Caco-2 (cell line): ENCODE results near the gene LRFN4. TPM values are rescaled to one million over a fixed set of nuclear protein-coding genes. Genes with fewer than 3 reads are reported as not detected.

Source experiments
- BruUV-seq: library from RNA; stranded (reverse); fragments of 400-500 nt; replicated peaks from 2 replicates; lab custom pipeline; 2021; lab: Mats Ljungman, UMichigan
- CTCF ChIA-PET: fragments of 300-600 bp; sonication (Branson Sonifier 250); formaldehyde crosslinking; loops from one replicate; lab custom pipeline; 2022; ENCODE audit warnings: antibody characterized with exemption; lab: Charles Lee
- POLR2A ChIA-PET: fragments of 300-600 bp; sonication (Branson Sonifier 250); formaldehyde crosslinking; loops from one replicate; lab custom pipeline; 2022; ENCODE audit warnings: antibody characterized with exemption; lab: Charles Lee
- DNase-seq, 2 experiments: peaks; one replicate each; pipeline versions ENCODE4 v3.0.0 to v3.0.0-alpha.2; 2020 to 2022
- H3K27me3 ChIP-seq: replicated peaks from 2 replicates; pipeline ENCODE4 v1.6.0; 2011; ENCODE audit warnings: low read length; ENCODE audit not compliant: control insufficient read depth, insufficient read depth
- H3K36me3 ChIP-seq: 2 replicates; pipeline ENCODE4 v1.5.1; 2011; ENCODE audit warnings: low read length; ENCODE audit not compliant: control insufficient read depth, insufficient read depth
- H3K4me1 ChIP-seq: fragments of 250-450 bp; sonication (Bioruptor Pico); 2 replicates; pipeline ENCODE4 v1.5.1; 2020; ENCODE audit warnings: mild to moderate bottlenecking
- H3K4me3 ChIP-seq: 2 replicates; pipeline ENCODE4 v1.5.1; 2011; ENCODE audit warnings: low read depth, mild to moderate bottlenecking, control low read depth, low read length
- H3K9me3 ChIP-seq: fragments of 250-450 bp; sonication (Bioruptor Pico); 2 replicates; pipeline ENCODE4 v1.5.1; 2020; ENCODE audit warnings: mild to moderate bottlenecking, moderate library complexity
- H3K27ac Mint-ChIP-seq: one replicate; pipeline ENCODE4 v1.8.0; 2022; ENCODE audit warnings: mixed read lengths; ENCODE audit not compliant: unreplicated experiment
- H3K27me3 Mint-ChIP-seq: one replicate; pipeline ENCODE4 v1.8.0; 2022; ENCODE audit warnings: mixed read lengths; ENCODE audit not compliant: insufficient read depth, unreplicated experiment
- H3K36me3 Mint-ChIP-seq: one replicate; pipeline ENCODE4 v1.8.0; 2022; ENCODE audit warnings: mild to moderate bottlenecking, mixed read lengths; ENCODE audit not compliant: insufficient read depth, unreplicated experiment
- H3K4me1 Mint-ChIP-seq: one replicate; pipeline ENCODE4 v1.8.0; 2022; ENCODE audit warnings: low read depth, mixed read lengths; ENCODE audit not compliant: unreplicated experiment
- H3K4me3 Mint-ChIP-seq: one replicate; pipeline ENCODE4 v1.8.0; 2022; ENCODE audit warnings: mild to moderate bottlenecking, moderate library complexity, mixed read lengths; ENCODE audit not compliant: unreplicated experiment
- H3K9me3 Mint-ChIP-seq: one replicate; pipeline ENCODE4 v1.8.0; 2022; ENCODE audit warnings: mixed read lengths; ENCODE audit not compliant: unreplicated experiment
- intact Hi-C: fragments of 100-400 bp; cut with micrococcal nuclease; formaldehyde crosslinking; loops from one replicate; pipeline ENCODE4 v1.10.0; 2022; ENCODE audit not compliant: unreplicated experiment
- total RNA-seq: library from RNA; stranded (reverse); gene quantifications from 2 replicates; pipeline ENCODE4 v1.2.3, GENCODE V29; 2022
- TF ChIP-seq, protein P1 (sequence below), 2 experiments: fragments of 200-600 bp in 1 of 2; IDR thresholded peaks; 1 replicate in 1 of 2; 2 replicates in 1 of 2; pipeline versions ENCODE4 v1.5.1 to v1.8.0; 2011 to 2022; ENCODE audit warnings: antibody characterized with exemption in 1 of 2, control low read depth in 1 of 2, inconsistent platforms in 1 of 2, low read depth in 1 of 2, low read length in 1 of 2, mild to moderate bottlenecking in 1 of 2, moderate library complexity in 1 of 2; ENCODE audit not compliant: insufficient read depth in 1 of 2, severe bottlenecking in 1 of 2, unreplicated experiment in 1 of 2

Gene LRFN4
- total RNA-seq, 1 experiment from 2014 or later, result 14.1 TPM

DNA sequence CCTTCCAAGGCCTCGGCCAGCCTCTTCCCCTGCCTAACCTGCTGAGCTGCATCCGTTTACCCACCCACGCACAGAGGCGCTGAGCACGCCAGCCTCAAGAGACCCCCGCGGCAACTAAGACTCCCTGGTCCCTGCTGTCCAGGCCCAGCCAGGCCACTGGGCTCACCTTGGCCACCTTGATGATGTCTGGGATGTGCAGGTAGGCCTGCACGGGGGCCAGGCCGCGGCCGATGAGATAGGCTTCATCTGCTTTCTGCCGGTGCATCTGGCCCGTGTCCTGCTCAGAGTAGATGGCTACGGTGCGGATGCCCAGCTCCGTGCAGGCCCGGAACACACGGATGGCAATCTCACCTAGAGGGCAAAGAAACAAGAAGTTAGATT lies 14.6 kb downstream of the LRFN4 start:
- peaks cover 8% of the 10 kb centered on the region for H3K4me1 ChIP-seq
- no peaks in the 10 kb centered on the region for H3K27me3 ChIP-seq
- TF ChIP-seq, protein P1, sequence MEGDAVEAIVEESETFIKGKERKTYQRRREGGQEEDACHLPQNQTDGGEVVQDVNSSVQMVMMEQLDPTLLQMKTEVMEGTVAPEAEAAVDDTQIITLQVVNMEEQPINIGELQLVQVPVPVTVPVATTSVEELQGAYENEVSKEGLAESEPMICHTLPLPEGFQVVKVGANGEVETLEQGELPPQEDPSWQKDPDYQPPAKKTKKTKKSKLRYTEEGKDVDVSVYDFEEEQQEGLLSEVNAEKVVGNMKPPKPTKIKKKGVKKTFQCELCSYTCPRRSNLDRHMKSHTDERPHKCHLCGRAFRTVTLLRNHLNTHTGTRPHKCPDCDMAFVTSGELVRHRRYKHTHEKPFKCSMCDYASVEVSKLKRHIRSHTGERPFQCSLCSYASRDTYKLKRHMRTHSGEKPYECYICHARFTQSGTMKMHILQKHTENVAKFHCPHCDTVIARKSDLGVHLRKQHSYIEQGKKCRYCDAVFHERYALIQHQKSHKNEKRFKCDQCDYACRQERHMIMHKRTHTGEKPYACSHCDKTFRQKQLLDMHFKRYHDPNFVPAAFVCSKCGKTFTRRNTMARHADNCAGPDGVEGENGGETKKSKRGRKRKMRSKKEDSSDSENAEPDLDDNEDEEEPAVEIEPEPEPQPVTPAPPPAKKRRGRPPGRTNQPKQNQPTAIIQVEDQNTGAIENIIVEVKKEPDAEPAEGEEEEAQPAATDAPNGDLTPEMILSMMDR (IDR thresholded peaks at IDR 0.05; ENCODE audit: insufficient read depth in 1 of 2, low read depth in 1 of 2, low read length in 1 of 2, severe bottlenecking in 1 of 2, unreplicated experiment in 1 of 2), result no peak
- DNase-seq, result no peak
- POLR2A ChIA-PET, result no interaction called here
- Mint-ChIP-seq H3K9me3 (no peaks in the 10 kb centered on the region), H3K4me1 (peaks cover 7% of the 10 kb centered on the region), H3K27me3 (no peaks in the 10 kb centered on the region), H3K4me3 (no peak overlapping the region), H3K36me3 (no peaks in the 10 kb centered on the region), H3K27ac (no peak overlapping the region)
- intact Hi-C loops, result no loop called here
- no TSS peak for BruUV-seq
- CTCF ChIA-PET, result no interaction called here
- no peaks in the 10 kb centered on the region; the same call in 1 of the 2 replicates for H3K36me3 ChIP-seq
- no peak overlapping the region for H3K4me3 ChIP-seq
- no peaks in the 10 kb centered on the region for H3K9me3 ChIP-seq

DNA sequence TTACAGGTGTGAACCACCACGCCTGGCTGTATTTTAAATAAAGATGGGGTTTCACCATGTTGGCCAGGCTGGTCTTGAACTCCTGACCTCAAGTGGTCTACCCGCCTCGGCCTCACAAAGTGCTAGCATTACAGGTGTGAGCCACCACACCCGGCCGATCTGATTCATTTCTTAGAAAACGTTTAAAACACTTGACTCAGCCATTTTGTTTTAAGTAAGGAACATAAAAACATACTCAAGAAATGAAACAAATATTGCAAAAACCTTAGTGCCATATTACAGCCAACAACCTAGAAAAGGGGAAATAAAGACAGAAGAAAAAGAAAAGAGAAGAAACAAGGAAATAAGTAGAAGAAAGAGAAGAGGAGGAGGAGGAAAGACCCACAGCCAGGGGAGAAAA lies 17.4 kb downstream of the LRFN4 start:
- Histone ChIP-seq H3K9me3 (no peaks in the 10 kb centered on the region), H3K4me3 (no peak overlapping the region), H3K27me3 (no peaks in the 10 kb centered on the region), H3K36me3 (no peaks in the 10 kb centered on the region), H3K4me1 (peaks cover 4% of the 10 kb centered on the region; the same call in 1 of the 2 replicates)
- Mint-ChIP-seq H3K4me3 (no peak overlapping the region), H3K27ac (peak overlapping the region; percentile 2), H3K36me3 (no peaks in the 10 kb centered on the region), H3K27me3 (no peaks in the 10 kb centered on the region), H3K4me1 (peaks cover 7% of the 10 kb centered on the region), H3K9me3 (no peaks in the 10 kb centered on the region)
- DNase-seq, result no peak
- TF ChIP-seq, protein P1 (IDR thresholded peaks at IDR 0.05; ENCODE audit: insufficient read depth in 1 of 2, low read depth in 1 of 2, low read length in 1 of 2, severe bottlenecking in 1 of 2, unreplicated experiment in 1 of 2), result no peak
- intact Hi-C loops, result no loop called here
- ChIA-PET CTCF (no interaction called here), POLR2A (no interaction called here)
- no TSS peak for BruUV-seq

DNA sequence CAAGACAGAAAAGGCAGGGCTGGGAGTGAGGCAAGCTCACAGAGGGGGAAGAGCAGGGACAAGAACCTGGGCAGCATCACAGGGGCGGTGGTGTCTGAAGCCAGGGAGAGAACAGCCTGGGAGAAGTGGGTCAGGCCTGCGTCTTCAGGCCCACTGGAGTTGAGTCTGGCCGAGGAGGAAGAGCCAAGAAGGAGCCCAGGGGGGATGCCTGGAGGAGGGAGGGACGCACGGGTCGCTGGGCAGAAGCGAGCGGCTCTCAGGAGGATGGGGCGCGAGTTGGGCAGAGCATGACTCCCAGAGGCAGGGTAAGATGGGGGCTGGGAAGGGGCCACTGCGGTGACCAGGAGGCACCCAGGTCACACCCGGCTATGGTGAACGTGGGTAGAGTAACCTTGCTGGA lies 18.5 kb downstream of the LRFN4 start:
- Mint-ChIP-seq H3K9me3 (no peaks in the 10 kb centered on the region), H3K27ac (peak overlapping the region; percentile 2), H3K4me1 (peaks cover 7% of the 10 kb centered on the region), H3K27me3 (no peaks in the 10 kb centered on the region), H3K36me3 (no peaks in the 10 kb centered on the region), H3K4me3 (no peak overlapping the region)
- TF ChIP-seq, protein P1 (IDR thresholded peaks at IDR 0.05; ENCODE audit: insufficient read depth in 1 of 2, low read depth in 1 of 2, low read length in 1 of 2, severe bottlenecking in 1 of 2, unreplicated experiment in 1 of 2), result no peak
- no peak overlapping the region for H3K4me3 ChIP-seq
- CTCF ChIA-PET, result no interaction called here
- H3K27me3 ChIP-seq, result no peaks in the 10 kb centered on the region
- BruUV-seq, result no TSS peak
- H3K9me3 ChIP-seq, result no peaks in the 10 kb centered on the region
- no peaks in the 10 kb centered on the region for H3K36me3 ChIP-seq
- H3K4me1 ChIP-seq, result peaks cover 4% of the 10 kb centered on the region; the same call in 1 of the 2 replicates
- DNase-seq, result no peak
- POLR2A ChIA-PET, result no interaction called here
- intact Hi-C loops, result no loop called here
